Cardiac septum (tissue), 1 donor: ENCODE measurements around the gene WRAP73. TPM values are rescaled to one million over a fixed set of nuclear protein-coding genes. Genes with fewer than 3 reads are reported as not detected.

Experiments used
- DNase-seq: peaks from one replicate; pipeline ENCODE4 v3.0.0-alpha.2; 2020; ENCODE audit warnings: low spot score
- intact Hi-C: fragments of 100-400 bp; cut with DNase I; formaldehyde crosslinking; loops from one replicate; pipeline ENCODE4 v1.14.0; 2022
- total RNA-seq: library from RNA; stranded (reverse); fragmentation: NEBNext Ultra II Directional; extraction: Animal tissue kit (Norgen Biotek cat#: 25700); gene quantifications from one replicate; pipeline ENCODE4 v1.2.1, GENCODE V29; 2021
- donor health status: DM: no; HTN: no; CAD: no.

Gene WRAP73
- total RNA-seq, 1 donor from 2014 or later: 14.3 TPM

GRCh38 chr1:3670823-3671265 lies 20.9 kb upstream of the WRAP73 start:
- DNase-seq: peak; percentile 68
- intact Hi-C loops: no loop called here

DNA sequence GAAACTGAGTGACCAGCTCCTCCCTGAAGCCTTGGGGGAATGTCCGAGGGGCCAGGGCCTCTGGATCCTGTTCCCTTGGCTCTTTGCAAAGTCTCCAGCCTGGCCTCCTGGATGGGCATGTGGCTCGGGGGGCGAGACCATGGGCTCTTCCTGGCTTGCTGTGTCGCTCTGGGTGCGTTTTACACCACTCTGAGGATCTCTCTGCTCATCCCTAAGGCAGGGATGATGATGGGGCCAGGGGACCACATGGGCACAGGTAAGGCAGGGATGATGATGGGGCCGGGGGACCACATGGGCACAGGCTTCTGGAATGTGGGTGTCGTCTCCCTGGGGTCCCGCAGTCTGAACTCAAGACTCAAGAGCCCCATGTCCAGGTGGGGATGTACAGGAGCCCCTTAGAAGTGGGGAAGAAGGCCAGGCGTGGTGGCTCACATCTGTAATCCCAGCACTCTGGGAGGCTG lies 20.1 kb upstream of the WRAP73 start:
- intact Hi-C loops: no loop called here
- peak; percentile 66 for DNase-seq

DNA sequence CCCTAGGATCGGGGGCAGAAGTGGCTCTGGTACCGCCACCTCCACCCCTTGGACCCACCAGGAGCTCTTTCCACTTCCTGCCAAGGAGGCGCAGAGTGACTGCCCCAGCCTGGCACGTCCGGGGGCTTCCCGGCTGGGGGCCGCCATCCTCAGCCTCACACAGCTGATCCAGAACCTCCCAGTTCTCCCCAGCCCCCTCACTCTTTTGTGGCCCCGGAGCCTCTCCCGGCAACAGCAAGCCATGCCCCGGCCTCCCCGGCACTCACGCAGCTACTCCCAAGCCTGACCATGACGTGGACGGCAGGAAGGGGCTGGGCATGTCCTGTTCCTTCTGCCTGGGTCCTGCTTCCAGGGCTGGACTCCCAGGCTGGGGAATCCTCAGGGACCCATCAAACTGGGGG lies 19.5 kb upstream of the WRAP73 start:
- intact Hi-C loops: no loop called here
- no peak for DNase-seq

DNA sequence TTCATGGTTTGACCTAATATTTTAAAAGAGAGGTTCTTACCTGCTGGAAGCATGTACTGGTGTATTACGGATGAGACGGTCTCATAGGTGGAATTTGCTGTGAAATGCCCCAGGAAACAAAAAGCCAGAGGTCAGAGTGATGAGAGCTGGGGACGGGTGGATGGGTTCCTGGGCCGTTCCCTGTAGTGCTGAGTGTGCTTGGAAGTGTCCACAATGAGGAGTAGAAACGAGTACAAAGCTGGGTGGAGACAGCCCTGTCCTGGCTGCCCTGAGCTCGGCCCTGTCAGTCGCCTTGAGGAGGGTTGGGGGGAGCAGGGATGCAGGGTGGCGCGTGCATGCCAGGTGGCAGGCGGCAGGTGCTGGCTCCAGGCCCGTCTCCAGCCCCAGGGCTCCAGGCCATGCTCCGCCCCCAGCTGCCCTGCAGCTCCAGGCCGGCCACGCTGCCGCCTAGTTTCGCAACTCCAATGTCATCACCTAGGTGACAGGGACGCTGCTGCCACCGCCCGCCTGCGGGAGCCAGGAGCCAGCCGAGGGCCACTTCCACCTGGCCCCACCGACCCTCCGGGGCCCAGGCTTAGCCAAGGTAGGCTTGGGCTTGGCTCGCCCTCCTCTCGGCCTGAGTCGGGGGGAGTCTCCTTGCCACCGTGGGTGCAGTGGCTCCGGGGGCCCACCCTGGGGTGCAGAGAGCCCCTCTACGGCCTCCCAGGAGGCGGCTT lies 18.8 kb upstream of the WRAP73 start:
- peak; percentile 96 for DNase-seq
- intact Hi-C loops: no loop called here

DNA sequence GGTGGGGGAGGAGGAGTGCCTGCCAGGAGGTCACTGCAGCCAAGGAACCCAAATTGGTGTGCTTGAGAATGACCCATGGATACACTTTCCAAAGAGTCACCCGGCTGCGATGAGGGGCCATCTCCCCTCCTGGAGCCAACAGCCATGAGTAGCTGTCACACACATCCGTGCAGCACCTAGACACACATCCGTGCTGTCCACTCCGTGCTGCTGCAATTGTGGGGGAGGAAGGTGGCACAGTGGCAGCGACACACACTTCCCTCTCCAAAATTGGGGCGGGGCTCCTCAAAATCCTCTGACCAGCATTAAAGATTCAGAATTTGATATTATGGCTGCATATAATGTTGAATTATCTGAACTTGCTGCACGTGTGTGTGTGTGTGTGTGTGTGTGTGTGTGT lies 18.2 kb upstream of the WRAP73 start:
- intact Hi-C loops: no loop called here
- DNase-seq: peak; percentile 74

DNA sequence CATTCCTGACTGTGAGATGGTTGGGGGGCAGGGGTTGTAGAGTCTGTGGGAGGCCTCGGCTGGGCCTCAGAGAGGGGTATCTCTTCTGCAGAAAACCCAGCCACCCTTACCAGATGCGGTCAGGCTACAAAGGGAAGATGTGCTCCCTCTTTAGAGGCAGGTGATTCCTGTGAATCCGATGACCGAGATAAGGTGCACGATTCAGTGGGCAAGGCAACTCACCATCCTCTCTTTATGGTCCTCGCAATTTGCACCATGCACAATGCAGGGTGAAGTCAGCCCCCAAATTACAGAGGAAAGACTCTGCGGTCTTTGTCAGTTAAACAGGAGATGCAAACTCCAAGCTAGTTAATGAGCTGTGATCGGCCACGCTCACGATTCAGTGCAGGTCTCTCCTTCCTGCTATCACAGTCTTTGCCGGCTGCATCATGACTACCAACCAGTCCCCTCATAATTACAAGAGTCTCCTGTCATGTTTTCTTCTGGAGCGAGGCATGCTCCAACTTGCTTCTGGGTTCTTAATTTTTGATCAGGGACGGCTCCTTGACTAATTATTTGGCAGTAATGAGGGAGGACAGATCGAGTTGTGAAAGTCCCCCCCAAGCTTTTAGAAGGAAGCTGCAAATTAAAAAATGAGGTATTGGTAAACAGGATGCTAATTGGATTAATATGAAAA lies 14.9 kb upstream of the WRAP73 start:
- intact Hi-C loops: no loop called here
- DNase-seq: peak; percentile 5

GRCh38 chr1:3663999-3664699 lies 14.2 kb upstream of the WRAP73 start:
- peak; percentile 54 for DNase-seq
- intact Hi-C loops: no loop called here

- peak; percentile 19 for DNase-seq
- intact Hi-C loops: no loop called here
Observed at GRCh38 chr1:3662080-3662671, 12.3 kb upstream of the WRAP73 start.

- intact Hi-C loops: no loop called here
- no peak for DNase-seq
Observed at GRCh38 chr1:3661631-3662030, 11.7 kb upstream of the WRAP73 start.

GRCh38 chr1:3660704-3661103 lies 10.8 kb upstream of the WRAP73 start:
- intact Hi-C loops: no loop called here
- DNase-seq: no peak

- intact Hi-C loops: no loop called here
- peak; percentile 39 for DNase-seq
Observed at GRCh38 chr1:3659093-3659492, 9.2 kb upstream of the WRAP73 start.

DNA sequence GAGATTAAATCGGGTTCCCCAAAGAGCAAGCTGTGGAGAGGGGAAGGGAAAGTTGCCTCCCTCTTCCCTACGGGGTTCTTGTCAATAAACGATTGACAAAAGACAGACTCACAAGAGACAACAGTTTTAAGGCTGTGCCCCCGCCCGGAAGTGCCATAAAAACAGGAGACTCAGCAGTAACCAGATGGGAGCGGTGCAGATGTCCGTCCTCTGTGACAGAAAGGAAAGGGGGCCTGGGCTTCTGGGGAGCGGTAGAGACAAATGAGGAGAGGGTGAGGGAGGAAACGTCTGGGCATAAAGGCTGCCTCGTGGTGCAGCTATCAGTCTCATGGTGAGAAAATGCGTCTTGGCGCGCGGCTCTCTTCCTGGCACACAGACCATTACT lies 8.3 kb upstream of the WRAP73 start:
- intact Hi-C loops: no loop called here
- DNase-seq: peak; percentile 15

- DNase-seq: peak; percentile 53
- intact Hi-C loops: no loop called here
Observed at GRCh38 chr1:3657578-3658230, 7.8 kb upstream of the WRAP73 start.

- peak; percentile 19 for DNase-seq
- intact Hi-C loops: no loop called here
Observed at GRCh38 chr1:3657096-3657475, 7.2 kb upstream of the WRAP73 start.

DNA sequence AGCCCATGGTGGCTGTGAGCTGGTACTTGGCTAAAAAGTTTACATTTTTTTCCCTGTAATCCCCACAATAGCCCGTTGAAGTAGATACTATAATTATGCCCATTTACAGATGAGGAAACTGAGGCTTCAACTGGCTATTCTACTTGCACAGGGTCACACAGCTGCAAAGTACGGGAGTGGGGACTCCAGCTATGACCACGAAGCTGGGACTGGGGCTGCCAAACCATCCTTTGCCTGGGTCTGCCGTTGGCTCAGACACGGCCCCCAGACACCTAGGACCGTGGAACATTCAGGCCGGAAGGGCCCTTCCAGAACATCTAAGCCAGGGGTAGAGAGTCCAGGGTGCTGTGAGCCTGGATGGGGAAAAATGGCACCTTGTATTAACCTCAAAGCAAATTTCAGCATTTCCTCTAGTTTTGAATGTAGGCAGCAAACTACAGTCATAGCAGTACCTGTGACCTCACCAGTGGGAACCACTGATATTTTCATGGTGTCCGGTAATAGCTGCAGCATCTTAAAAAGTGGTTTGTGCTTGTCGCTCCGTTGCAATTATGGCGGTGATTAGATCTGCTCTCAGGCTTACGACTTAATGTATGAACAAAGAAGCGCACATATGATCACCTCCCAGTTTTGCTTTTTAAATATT lies 6.7 kb upstream of the WRAP73 start:
- intact Hi-C loops: no loop called here
- peak; percentile 63 for DNase-seq

DNA sequence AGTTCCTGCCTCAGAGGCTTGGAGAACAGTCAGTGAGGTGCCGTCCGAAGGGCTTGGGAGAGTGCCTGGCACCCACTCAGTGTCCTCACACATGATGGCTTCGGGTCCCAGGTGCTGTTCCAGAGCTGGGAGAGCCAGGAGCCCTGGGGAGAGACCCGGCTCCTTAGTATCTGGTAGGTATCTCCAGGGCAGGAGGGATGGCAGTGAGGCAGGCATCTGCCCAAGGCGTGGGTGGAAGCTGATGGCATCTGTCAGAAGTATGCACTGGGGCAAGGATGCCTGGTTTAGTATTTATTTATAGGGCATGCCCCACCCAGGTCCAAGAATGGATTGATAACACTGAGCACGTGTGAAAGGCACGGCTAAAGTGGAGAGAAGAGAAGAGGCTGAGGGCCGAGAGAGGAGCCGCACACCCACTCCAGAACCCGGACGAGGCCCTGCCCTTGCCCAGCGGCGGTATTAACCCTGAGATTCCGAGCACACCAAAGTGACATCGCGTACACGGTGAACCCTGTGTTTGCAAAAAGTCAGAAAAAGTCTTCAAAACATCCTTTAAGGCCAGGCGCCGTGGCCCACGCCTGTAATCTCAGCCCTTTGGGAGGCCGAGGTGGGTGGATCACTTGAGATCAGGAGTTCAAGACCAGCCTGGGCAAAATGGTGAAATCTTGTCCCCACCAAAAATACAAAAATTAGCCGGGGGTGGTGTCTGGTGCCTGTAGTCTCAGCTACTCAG lies 4.8 kb upstream of the WRAP73 start:
- intact Hi-C loops: no loop called here
- peak; percentile 76 for DNase-seq

- no peak for DNase-seq
- intact Hi-C loops: no loop called here
Observed at GRCh38 chr1:3653286-3653618, 3.3 kb upstream of the WRAP73 start.

- intact Hi-C loops: no loop called here
- no peak for DNase-seq
Observed at GRCh38 chr1:3652548-3653285, 2.8 kb upstream of the WRAP73 start.
